Measurements from ENCODE around the gene CCDC78. TPM values are rescaled to one million over a fixed set of nuclear protein-coding genes. Genes with fewer than 3 reads are reported as not detected.

CCDC78 gene
- total and polyA plus RNA-seq, 2 of the 13 experiments (the other 11 are each of a cell fraction or from before 2014, with no cell fraction given) = 0.53 to 1.5 TPM

- no peak for TF ChIP-seq ELF4 (CRISPR knock-in tag; IDR thresholded peaks at IDR 0.05; ENCODE audit: borderline replicate concordance)
- TF ChIP-seq ZBTB38 (CRISPR knock-in tag; IDR thresholded peaks at IDR 0.05) = peak; percentile 34; the same call in 1 of the 2 replicates
- TF ChIP-seq KLF13 (CRISPR knock-in tag; IDR thresholded peaks at IDR 0.05) = 0 out of 2 replicates have a peak, but pooled peaks have one; percentile 43
- TF ChIP-seq BCL6 (CRISPR knock-in tag; IDR thresholded peaks at IDR 0.05) = peak; percentile 57
- peak; percentile 46; the same call in 1 of the 2 replicates for TF ChIP-seq RBFOX2 (IDR thresholded peaks at IDR 0.05; ENCODE audit: low read depth, low read length)
- TF ChIP-seq FOXA1 (IDR thresholded peaks at IDR 0.05) = no peak
- TF ChIP-seq FOXA1 (CRISPR knock-in tag; IDR thresholded peaks at IDR 0.05) = 0 out of 2 replicates have a peak, but pooled peaks have one; percentile 20
- TF ChIP-seq ZGPAT (CRISPR knock-in tag; IDR thresholded peaks at IDR 0.05) = no peak
- TF ChIP-seq PBX2 (CRISPR knock-in tag; IDR thresholded peaks at IDR 0.05) = no peak
- no peak for TF ChIP-seq ZNF552 (CRISPR knock-in tag; IDR thresholded peaks at IDR 0.05; ENCODE audit: borderline replicate concordance)
- peak; percentile 75 for TF ChIP-seq AGO1 (IDR thresholded peaks at IDR 0.05; ENCODE audit: low read depth, low read length, poor library complexity, severe bottlenecking)
- TF ChIP-seq ZFX (CRISPR knock-in tag; IDR thresholded peaks at IDR 0.05; ENCODE audit: low read depth) = peak; percentile 48; the same call in 1 of the 2 replicates
- TF ChIP-seq HNRNPL (IDR thresholded peaks at IDR 0.05; ENCODE audit: low read depth, low read length) = 0 out of 2 replicates have a peak, but pooled peaks have one; percentile 16
- peak; percentile 90 for TF ChIP-seq ZBTB10 (CRISPR knock-in tag; IDR thresholded peaks at IDR 0.05; ENCODE audit: borderline replicate concordance)
- TF ChIP-seq SALL2 (CRISPR knock-in tag; IDR thresholded peaks at IDR 0.05) = no peak
- TF ChIP-seq ZNF230 (CRISPR knock-in tag; IDR thresholded peaks at IDR 0.05) = 0 out of 2 replicates have a peak, but pooled peaks have one; percentile 47
- TF ChIP-seq HNRNPLL (IDR thresholded peaks at IDR 0.05; ENCODE audit: low read depth, low read length, poor library complexity, severe bottlenecking) = peak; percentile 49
- peak; percentile 2 for TF ChIP-seq SAP130 (CRISPR knock-in tag; IDR thresholded peaks at IDR 0.05; ENCODE audit: low read depth)
- no peak for TF ChIP-seq ZKSCAN8 (CRISPR knock-in tag; IDR thresholded peaks at IDR 0.05; ENCODE audit: borderline replicate concordance)
Observed at GRCh38 chr16:727291-727977, 1.2 kb upstream of the CCDC78 start (continued).
